NT2/D1 (cell line): Measurements from ENCODE around the gene RGS14.
A peak's percentile ranks its signal among the peaks of the same experiment; 100 is the strongest.

ENCODE experiments used
- DNase-seq: peaks from one replicate; pipeline ENCODE4 v3.0.0-alpha.2; 2011; ENCODE audit warnings: low read depth, low spot score
- H3K27me3 ChIP-seq: 2 replicates; pipeline ENCODE4 v1.6.0; 2011; ENCODE audit warnings: mild to moderate bottlenecking; ENCODE audit not compliant: insufficient read length, insufficient read depth
- H3K36me3 ChIP-seq: 2 replicates; pipeline ENCODE4 v1.6.1; 2011; ENCODE audit warnings: mild to moderate bottlenecking, low read length, mixed read lengths; ENCODE audit not compliant: insufficient read depth, insufficient read length
- H3K4me1 ChIP-seq: 2 replicates; pipeline ENCODE4 v1.5.1; 2011; ENCODE audit not compliant: insufficient read depth, insufficient read length
- H3K4me3 ChIP-seq: 2 replicates; pipeline ENCODE4 v1.5.1; 2011; ENCODE audit warnings: low read depth; ENCODE audit not compliant: insufficient read length
- H3K9ac ChIP-seq: 2 replicates; pipeline ENCODE4 v1.6.0; 2011; ENCODE audit warnings: low read depth; ENCODE audit not compliant: insufficient read length
- H3K9me3 ChIP-seq: 2 replicates; pipeline ENCODE4 v1.5.1; 2011; ENCODE audit warnings: mild to moderate bottlenecking, low read length; ENCODE audit not compliant: insufficient read depth
- SUZ12 ChIP-seq: IDR thresholded peaks from 2 replicates; pipeline ENCODE4 v1.6.1; 2011; ENCODE audit not compliant: insufficient read length, insufficient read depth; ENCODE audit errors: extremely low read depth
- YY1 ChIP-seq: IDR thresholded peaks from 2 replicates; pipeline ENCODE4 v1.6.1; 2011; ENCODE audit not compliant: insufficient read length, insufficient read depth
- ZNF274 ChIP-seq: IDR thresholded peaks from 2 replicates; pipeline ENCODE4 v1.6.1; 2011; ENCODE audit warnings: mild to moderate bottlenecking, low read depth, low read length

The RGS14 gene

GRCh38 chr5:177317959-177318377 lies 39.8 kb upstream of the RGS14 start:
- TF ChIP-seq SUZ12 (no peak), ZNF274 (no peak), YY1 (no peak)
- Histone ChIP-seq H3K4me3 (no peak overlapping the region), H3K4me1 (no peaks in the 10 kb centered on the region), H3K9me3 (peaks cover 4% of the 10 kb centered on the region; the same call in 1 of the 2 replicates), H3K27me3 (no peaks in the 10 kb centered on the region), H3K36me3 (peaks cover 10% of the 10 kb centered on the region), H3K9ac (no peak overlapping the region)
- DNase-seq: peak; percentile 50

GRCh38 chr5:177319913-177320588 lies 37.7 kb upstream of the RGS14 start:
- Histone ChIP-seq H3K4me1 (no peaks in the 10 kb centered on the region), H3K9me3 (peaks cover 4% of the 10 kb centered on the region; the same call in 1 of the 2 replicates), H3K27me3 (no peaks in the 10 kb centered on the region), H3K36me3 (peaks cover 16% of the 10 kb centered on the region), H3K4me3 (no peak overlapping the region), H3K9ac (no peak overlapping the region)
- TF ChIP-seq SUZ12 (no peak), YY1 (no peak), ZNF274 (no peak)
- no peak for DNase-seq

GRCh38 chr5:177320879-177321278 lies 36.8 kb upstream of the RGS14 start:
- no peak for DNase-seq
- TF ChIP-seq YY1: no peak
- no peak for TF ChIP-seq SUZ12
- no peak for TF ChIP-seq ZNF274
- Histone ChIP-seq H3K9ac (no peak overlapping the region), H3K4me1 (no peaks in the 10 kb centered on the region), H3K9me3 (peaks cover 4% of the 10 kb centered on the region; the same call in 1 of the 2 replicates), H3K36me3 (peaks cover 16% of the 10 kb centered on the region), H3K4me3 (no peak overlapping the region), H3K27me3 (no peaks in the 10 kb centered on the region)

GRCh38 chr5:177325868-177326381 lies 31.8 kb upstream of the RGS14 start:
- Histone ChIP-seq H3K27me3 (no peaks in the 10 kb centered on the region), H3K9me3 (no peaks in the 10 kb centered on the region), H3K36me3 (peaks cover 25% of the 10 kb centered on the region), H3K4me1 (no peaks in the 10 kb centered on the region), H3K4me3 (no peak overlapping the region), H3K9ac (no peak overlapping the region)
- DNase-seq: no peak
- TF ChIP-seq YY1 (no peak), SUZ12 (no peak), ZNF274 (no peak)

GRCh38 chr5:177327539-177328522 lies 29.9 kb upstream of the RGS14 start:
- H3K4me3 ChIP-seq: no peak overlapping the region
- H3K9ac ChIP-seq: no peak overlapping the region
- H3K9me3 ChIP-seq: no peaks in the 10 kb centered on the region
- H3K27me3 ChIP-seq: no peaks in the 10 kb centered on the region
- no peak for DNase-seq
- H3K36me3 ChIP-seq: peaks cover 42% of the 10 kb centered on the region
- H3K4me1 ChIP-seq: no peaks in the 10 kb centered on the region
- TF ChIP-seq SUZ12: no peak
- TF ChIP-seq YY1: no peak
- TF ChIP-seq ZNF274: no peak

GRCh38 chr5:177328545-177329231 lies 29.0 kb upstream of the RGS14 start:
- no peaks in the 10 kb centered on the region for H3K9me3 ChIP-seq
- no peaks in the 10 kb centered on the region for H3K27me3 ChIP-seq
- H3K4me3 ChIP-seq: no peak overlapping the region
- TF ChIP-seq YY1: no peak
- no peak for TF ChIP-seq ZNF274
- TF ChIP-seq SUZ12: no peak
- no peak overlapping the region for H3K9ac ChIP-seq
- H3K36me3 ChIP-seq: peaks cover 50% of the 10 kb centered on the region
- DNase-seq: no peak
- no peaks in the 10 kb centered on the region for H3K4me1 ChIP-seq

GRCh38 chr5:177329883-177330282 lies 27.8 kb upstream of the RGS14 start:
- Histone ChIP-seq H3K4me1 (no peaks in the 10 kb centered on the region), H3K36me3 (peaks cover 56% of the 10 kb centered on the region)

More at GRCh38 chr5:177329883-177330282, 27.8 kb upstream of the RGS14 start:
- Histone ChIP-seq H3K4me3 (no peak overlapping the region), H3K9ac (no peak overlapping the region), H3K9me3 (no peaks in the 10 kb centered on the region), H3K27me3 (no peaks in the 10 kb centered on the region)
- TF ChIP-seq YY1: no peak
- TF ChIP-seq SUZ12: no peak
- TF ChIP-seq ZNF274: no peak
- DNase-seq: no peak
